NCI-H510A treated with DMSO at 0.1 percent for 48 hours (cell line): ENCODE results near the gene CYP4F3.
"Not testable (repeated sequence)": the region's sequence is repeated elsewhere in the genome, so short reads cannot be mapped to it uniquely, and the experiment has no call there.

Experiments
- DNase-seq: peaks from one replicate; lab custom pipeline; 2025; lab: John Stamatoyannopoulos, UW

Gene CYP4F3

DNA sequence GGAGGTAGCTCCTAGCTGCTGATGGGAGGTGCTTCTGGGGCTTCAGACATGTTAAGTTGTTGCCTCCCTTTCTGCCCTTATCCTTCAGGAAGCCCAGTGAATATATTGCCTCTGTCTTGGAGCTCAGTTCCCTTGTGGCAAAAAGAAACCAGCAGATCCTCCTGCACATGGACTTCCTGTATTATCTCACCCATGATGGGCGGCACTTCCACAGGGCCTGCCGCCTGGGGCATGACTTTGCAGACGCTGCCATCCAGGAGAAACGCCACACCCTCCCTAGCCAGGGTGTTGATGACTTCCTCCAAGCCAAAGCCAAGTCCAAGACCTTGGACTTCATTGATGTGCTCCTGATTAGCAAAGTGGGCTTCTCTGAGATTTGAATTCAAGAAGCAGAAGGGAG is 26.2 kb downstream of the CYP4F3 start:
- DNase-seq, result no peak

DNA sequence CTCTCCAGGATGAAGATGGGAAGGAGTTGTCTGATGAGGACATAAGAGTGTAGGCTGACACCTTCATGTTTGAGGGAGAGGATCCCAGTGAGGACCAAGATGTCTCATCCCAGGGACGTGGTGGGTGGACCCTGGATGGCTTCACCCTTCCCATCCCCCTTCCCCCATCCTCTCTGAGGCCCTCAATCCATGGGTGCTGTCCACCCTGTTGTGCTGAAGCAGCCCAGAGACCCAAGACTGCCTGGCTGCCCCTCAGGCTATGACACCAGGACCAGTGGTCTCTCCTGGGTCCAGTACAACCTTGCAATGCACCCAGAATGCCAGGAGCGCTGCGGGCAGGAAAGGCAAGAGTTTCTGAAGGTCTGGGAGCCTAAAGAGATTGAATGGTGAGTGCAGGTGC is 28.7 kb downstream of the CYP4F3 start:
- DNase-seq, result no peak

DNA sequence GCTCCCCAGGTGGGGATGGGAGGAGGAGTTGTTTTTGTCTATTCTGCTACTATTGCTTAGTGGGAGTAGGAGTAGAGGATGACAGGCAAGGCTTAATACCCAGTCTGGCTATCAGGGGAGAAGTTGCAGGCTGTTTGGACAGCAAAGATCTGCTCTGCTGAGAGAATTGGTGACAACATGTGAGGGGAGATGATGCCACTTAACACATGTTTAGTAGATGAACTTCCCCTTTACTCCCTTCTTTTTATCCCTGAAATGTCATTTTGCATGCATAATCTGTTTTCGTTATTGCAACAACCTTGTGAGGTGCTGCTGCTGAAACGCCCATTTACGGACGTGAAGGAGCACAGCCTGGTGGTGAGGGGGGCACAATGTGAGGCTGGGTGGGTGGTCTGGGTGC is 29.2 kb downstream of the CYP4F3 start:
- no peak for DNase-seq

DNA sequence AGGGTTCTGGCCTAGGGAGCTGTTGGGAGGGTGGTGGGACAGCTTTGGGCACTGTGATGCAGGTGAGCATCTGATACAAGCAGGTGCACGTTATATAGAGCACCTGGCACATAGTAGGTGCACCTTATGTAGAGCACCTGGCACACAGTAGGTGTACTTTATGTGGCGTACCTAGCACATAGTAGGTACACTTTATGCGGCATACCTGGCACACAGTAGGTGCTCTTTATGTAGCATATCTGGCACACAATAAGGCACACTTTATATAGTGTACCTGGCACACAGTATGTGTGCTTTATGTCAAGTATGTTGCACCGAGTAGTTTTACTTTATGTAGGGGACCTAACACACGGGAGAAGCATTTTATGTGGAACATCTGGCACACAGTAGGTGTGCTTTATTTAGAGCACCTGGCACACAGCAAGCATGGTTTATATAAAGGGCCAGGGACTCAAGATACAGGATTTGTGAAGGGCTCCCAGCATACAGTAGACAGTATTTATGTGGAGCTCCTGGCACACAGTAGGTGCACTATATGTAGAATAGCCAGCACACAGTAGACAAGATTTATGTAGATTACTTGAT is 30.6 kb downstream of the CYP4F3 start:
- no peak for DNase-seq

DNA sequence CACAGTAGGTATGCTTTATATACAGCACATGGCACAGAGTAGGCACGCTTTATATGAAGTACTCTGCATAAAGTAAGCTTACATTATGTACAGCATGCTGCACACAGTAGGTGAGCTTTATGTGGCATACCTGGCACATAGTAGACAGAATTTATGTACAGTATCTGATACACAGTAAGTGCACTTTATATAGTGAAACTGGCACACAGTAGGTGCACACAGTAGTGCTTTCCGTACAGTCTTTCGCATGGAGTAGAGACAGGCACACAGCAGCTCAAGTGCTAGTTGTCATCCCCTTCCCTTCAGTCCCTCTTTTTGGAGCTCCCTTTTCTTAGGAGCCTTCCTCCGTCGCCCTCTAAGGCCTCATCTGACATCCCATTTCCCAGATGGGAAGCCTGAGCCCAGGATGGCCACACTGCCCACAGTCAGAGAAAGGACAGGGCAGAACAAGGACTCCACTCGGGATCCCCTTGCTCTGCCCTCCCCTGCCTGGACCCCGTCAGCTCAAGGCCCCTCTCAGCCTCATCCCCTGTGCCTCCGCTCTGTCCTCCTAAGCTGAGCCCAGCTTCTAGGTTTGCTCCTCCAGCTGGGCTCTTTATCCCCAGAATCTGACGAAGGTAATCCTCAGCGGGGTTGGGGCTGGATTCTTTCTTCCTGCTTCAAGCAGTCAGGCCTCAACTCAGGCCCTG is 31.3 kb downstream of the CYP4F3 start:
- DNase-seq, result no peak

DNA sequence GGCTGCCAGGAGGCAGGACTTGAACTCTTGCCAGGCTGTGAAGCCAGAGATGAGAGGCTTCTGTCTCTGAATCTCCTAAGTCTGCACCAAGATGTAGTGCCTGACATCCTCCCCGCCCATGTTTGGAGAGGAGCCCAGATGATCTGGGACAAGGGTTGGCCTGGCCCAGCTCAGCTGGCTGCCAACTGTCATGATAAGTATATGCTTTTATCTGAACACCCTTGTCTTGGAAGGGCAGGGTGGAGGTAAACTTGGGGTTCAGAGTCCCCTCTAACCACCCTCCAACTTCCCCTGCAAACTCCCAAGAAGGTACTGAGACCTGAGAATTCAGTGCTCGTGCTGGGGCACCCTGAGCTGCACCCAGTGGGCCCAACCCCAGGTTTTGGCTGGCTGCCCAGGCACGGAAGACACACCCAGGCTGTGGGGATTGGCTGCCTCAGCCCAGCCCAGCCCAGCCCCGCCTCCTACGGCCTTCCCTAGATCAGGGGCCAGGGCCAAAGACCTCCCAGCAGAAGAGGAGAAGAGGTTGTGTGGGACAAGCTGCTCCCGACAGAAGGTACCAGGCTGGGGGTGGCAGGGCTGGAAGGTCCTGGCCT is 32.0 kb downstream of the CYP4F3 start, which contains the start of gene CYP4F12:
CYP4F12 (plus strand) TSS at position 508 of the 596 bp plus-strand sequence. CDS start 443 bp downstream, outside the sequence.
- DNase-seq, result no peak

DNA sequence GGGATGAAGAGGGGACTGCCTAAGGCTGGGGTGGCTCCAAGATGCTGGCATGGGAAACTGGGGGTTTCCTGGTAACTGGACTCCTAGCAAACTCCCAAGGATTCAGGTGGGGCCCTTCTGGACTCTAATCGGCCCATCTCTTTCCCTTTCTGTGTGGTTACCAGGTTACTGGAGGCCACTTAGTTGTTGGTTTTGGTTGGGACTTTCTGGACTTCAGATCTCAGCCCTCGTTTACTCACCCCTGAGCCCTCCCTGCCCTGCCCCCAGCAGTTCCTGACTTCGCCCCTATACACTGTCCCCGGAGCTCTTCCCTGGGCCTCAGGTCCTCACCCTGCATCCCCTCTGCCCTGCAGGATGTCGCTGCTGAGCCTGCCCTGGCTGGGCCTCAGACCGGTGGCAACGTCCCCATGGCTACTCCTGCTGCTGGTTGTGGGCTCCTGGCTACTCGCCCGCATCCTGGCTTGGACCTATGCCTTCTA is 32.5 kb downstream of the CYP4F3 start:
- DNase-seq, result no peak

DNA sequence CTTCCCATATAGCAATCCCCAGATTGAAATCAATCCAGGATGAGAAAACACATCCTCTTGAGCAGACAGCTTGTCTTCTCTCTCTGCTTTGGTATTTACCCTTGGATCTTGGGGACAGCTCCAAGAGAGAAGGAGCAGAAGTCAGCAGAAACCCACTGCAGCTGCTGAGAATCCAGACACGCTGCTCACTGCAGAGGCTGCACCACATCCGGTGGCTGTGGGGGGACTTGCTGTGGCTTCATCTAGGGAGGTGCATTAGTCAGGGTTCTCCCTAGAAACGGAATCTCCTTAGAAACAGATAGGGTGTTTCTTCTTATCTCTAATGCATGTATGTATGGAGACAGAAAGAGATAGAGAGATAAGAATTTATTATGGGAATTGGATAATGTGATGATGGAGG is 34.9 kb downstream of the CYP4F3 start:
- DNase-seq, result no peak

DNA sequence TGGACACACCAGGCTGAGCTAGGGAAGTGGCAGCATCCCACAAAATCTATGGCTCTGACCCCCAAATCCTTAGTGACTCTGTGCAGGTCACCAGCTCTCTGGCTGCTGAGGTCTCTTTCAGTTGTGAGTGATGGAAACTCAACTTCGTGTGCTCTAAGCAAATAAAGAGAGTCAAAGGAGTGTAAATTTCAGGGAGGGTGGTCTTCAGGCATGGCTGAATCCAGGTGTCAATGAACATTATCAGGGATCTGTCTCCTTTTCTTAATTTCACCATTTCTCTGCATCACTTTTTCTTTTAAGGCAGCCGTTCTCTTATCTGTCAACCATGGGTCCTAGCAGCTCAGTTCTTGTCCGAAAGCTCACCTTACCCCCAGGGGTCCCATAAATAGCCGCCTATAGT is 38.4 kb downstream of the CYP4F3 start:
- DNase-seq, result no peak

DNA sequence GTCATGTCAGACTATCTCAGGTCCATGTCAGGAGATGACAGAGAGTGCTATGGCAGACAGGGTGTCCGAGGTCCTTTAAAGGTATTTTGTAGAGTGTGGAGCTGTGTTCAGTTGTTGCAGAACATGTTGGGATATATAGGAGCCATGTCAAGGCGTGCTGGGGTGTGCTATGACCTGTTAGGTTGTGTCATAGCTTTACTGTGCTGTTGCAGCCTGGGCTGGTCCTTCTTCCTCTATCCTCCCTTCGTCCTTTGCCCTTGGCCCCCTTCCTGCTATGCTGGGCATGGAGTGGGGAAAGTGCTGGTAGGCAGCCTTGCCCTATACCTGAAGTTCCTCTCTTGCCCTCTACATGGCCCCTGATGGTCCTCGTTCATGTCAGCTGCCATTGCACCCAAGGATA is 39.2 kb downstream of the CYP4F3 start:
- DNase-seq, result not testable (repeated sequence)

DNA sequence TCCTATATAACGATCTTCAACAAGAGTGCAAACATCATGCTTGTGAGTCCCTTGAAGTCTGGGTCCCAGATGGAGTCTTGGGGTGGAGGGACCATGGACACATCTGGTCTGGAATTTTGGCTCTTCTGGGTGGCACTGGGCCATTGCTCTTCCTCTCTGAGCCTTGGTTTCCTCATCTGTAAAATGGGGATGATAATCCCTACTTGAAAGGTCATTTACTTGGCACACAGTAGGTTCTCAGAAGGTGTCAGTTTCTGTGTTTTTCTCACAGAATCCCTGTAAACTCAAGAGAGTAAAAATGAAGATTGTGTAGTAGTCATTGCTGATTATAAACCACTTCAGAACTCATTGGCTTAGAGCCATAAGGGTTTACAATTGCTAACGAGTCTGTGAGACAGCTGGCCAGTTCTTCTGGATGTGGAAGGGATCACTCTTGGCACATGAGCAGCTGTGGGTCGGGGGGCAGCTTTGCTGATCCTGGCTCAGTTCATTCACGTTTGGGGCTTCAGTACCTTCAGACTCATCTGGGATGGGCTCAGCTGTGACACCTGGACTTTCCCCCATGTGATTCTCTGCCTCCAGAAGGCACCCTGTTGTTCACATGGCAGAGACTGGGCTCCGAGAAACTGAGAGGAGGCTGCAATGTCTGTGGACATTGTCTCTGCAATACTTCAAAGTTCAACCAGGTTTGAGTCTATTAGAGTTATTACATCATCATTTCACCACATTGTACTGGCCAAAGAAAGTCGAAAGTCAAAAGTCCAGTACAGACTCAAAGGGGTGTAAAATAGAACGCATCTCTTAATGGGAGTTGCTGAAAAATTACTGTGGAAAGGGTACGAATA is 40.0 kb downstream of the CYP4F3 start:
- no peak for DNase-seq

DNA sequence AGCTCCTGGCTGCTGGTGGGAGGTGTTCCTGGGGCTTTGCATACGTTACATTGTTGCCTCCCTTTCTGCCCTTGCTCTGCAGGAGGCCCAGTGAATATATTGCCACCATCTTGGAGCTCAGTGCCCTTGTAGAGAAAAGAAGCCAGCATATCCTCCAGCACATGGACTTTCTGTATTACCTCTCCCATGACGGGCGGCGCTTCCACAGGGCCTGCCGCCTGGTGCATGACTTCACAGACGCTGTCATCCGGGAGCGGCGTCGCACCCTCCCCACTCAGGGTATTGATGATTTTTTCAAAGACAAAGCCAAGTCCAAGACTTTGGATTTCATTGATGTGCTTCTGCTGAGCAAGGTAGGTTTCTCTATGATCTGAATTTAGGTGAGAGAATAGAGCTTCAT is 42.7 kb downstream of the CYP4F3 start:
- no peak for DNase-seq

DNA sequence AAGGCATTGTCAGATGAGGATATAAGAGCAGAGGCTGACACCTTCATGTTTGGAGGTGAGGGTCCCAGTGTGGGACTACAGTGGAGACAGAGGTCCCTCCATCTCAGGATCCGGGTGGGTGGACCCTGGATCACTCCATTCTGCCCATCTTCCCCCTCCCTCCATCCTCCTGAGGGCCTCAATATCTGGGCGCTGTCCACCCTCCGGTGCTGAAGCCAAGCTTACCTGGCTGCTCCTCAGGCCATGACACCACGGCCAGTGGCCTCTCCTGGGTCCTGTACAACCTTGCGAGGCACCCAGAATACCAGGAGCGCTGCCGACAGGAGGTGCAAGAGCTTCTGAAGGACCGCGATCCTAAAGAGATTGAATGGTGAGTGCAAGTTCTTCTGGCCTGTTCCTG is 44.1 kb downstream of the CYP4F3 start:
- DNase-seq, result no peak

DNA sequence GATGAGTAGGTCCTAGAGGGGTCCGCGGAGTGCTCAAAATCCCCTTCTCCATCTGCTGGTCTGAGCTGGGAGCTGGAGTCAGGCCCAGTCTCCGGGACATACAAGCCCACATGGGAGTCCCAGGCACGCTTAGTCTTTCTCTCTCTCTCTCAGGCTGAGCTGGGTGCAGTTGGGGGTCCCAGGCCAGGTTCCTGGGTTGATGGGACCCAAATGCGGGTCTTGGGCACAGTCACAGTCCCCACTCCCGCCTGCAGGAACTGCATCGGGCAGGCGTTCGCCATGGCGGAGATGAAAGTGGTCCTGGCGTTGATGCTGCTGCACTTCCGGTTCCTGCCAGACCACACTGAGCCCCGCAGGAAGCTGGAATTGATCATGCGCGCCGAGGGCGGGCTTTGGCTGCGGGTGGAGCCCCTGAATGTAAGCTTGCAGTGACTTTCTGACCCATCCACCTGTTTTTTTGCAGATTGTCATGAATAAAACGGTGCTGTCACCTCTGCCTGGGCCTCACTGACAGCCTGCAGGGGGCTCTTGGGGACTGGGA is 56.0 kb downstream of the CYP4F3 start:
- no peak for DNase-seq

DNA sequence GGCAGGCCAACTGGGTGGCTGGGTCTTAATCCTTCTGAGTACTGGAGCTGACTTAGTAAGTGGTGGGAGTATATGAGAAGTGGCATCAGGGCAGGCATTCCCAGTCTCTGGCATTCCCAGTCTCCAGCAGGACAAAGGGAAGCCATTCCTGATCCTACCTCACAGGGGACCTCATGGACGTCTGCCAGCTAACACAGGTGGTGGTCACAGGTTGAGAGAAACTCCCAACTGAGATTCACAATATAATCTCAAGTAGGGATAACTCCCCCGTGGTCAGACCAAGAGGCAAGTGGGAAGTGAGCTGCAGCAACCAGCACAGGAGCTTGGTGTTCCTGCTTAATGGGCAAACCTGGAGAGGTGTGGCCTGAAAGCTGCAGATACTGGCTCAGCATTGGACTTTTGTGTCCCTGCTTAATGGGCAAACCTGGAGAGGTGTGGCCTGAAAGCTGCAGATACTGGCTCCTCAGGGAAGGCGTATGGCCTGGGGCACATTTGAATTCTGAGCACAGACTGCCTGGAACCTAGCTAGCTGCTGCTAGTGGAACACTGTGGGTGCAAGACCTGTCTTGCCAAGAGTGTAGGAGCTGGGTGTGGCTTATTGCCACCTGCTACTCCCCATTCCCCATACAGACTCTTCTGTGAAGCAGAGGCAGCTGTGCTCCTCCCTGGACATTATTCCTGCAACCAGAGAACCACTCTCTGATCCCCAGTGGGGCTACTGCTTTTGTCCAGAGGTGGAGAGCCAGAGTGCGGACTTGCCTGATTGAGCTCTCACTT is 61.2 kb downstream of the CYP4F3 start:
- DNase-seq, result no peak

DNA sequence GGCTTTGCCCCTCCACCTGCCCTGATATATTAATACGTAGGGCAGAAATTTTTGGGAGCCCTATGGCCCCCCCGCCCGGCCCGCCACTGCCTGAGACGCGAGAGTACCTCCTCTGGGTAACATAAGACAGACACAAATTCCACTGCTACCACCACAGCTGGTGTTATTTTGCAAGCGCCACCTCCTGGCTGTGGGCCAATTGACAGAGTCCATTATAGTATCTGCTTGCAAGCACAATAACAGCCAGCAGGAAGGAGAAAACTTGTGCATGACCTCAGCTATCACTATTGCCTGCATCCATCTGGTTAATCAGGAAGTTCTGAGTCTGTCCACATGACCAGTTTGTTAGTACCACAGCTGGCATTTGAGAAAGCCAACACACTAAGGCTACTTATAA is 61.8 kb downstream of the CYP4F3 start:
- DNase-seq, result no peak
